DOHH2 (cell line): ENCODE measurements around the gene PPFIA1.

Experiments
- H3F3A ChIP-seq: fragments of 200-600 bp; sonication (generic), shearing (Covaris generic); 2 replicates; pipeline ENCODE4 v1.6.0; 2016; ENCODE audit warnings: antibody characterized with exemption, mild to moderate bottlenecking; ENCODE audit not compliant: control insufficient read depth, insufficient read depth
- H3K27ac ChIP-seq: fragments of 200-600 bp; sonication (generic); 2 replicates; pipeline ENCODE4 v1.5.1; 2014; ENCODE audit warnings: low read depth, mild to moderate bottlenecking, low read length, moderate library complexity
- H3K27me3 ChIP-seq: fragments of 200-600 bp; sonication (generic); 2 replicates; pipeline ENCODE4 v1.6.1; 2014; ENCODE audit warnings: mild to moderate bottlenecking, low read length, mixed read lengths; ENCODE audit not compliant: control insufficient read depth
- H3K36me3 ChIP-seq: fragments of 200-600 bp; sonication (generic); 2 replicates; pipeline ENCODE4 v1.6.1; 2014; ENCODE audit warnings: mild to moderate bottlenecking, low read length, moderate library complexity, mixed read lengths; ENCODE audit not compliant: control insufficient read depth
- H3K4me1 ChIP-seq: fragments of 200-600 bp; sonication (generic); 2 replicates; pipeline ENCODE4 v1.6.1; 2014; ENCODE audit warnings: mild to moderate bottlenecking, low read length, mixed read lengths; ENCODE audit not compliant: control insufficient read depth
- H3K4me2 ChIP-seq: fragments of 200-600 bp; sonication (generic); 2 replicates; pipeline ENCODE4 v1.6.0; 2014; ENCODE audit warnings: mild to moderate bottlenecking, low read length, moderate library complexity
- H3K4me3 ChIP-seq: fragments of 200-600 bp; sonication (generic); 2 replicates; pipeline ENCODE4 v1.5.1; 2014; ENCODE audit warnings: mild to moderate bottlenecking, low read length, mixed read lengths
- H3K79me2 ChIP-seq: fragments of 200-600 bp; sonication (generic); 2 replicates; pipeline ENCODE4 v1.6.1; 2014; ENCODE audit warnings: mild to moderate bottlenecking, low read length, mixed read lengths; ENCODE audit not compliant: control insufficient read depth
- H3K9me2 ChIP-seq: fragments of 200-600 bp; sonication (generic); replicated peaks from 2 replicates; pipeline ENCODE4 v1.6.1; 2014; ENCODE audit warnings: mild to moderate bottlenecking, low read length, mixed read lengths; ENCODE audit not compliant: control insufficient read depth
- H3K9me3 ChIP-seq: fragments of 200-600 bp; sonication (generic); 2 replicates; pipeline ENCODE4 v1.6.1; 2014; ENCODE audit warnings: antibody characterized with exemption, low read length, mixed read lengths; ENCODE audit not compliant: control insufficient read depth, insufficient read depth
- H4K20me1 ChIP-seq: fragments of 200-600 bp; sonication (generic); 2 replicates; pipeline ENCODE4 v1.6.0; 2014; ENCODE audit warnings: low read depth, mild to moderate bottlenecking, antibody characterized with exemption, low read length, moderate library complexity; ENCODE audit not compliant: control insufficient read depth, insufficient read depth
- CTCF ChIP-seq: fragments of 200-600 bp; sonication (generic); IDR thresholded peaks from one replicate; pipeline ENCODE4 v1.5.1; 2014; ENCODE audit warnings: antibody characterized with exemption, mild to moderate bottlenecking, low read depth, low read length; ENCODE audit not compliant: poor library complexity, severe bottlenecking
- EZH2phosphoT487 ChIP-seq: fragments of 200-600 bp; sonication (generic); IDR thresholded peaks from 2 replicates; pipeline ENCODE4 v1.6.1; 2017; ENCODE audit warnings: borderline replicate concordance, mild to moderate bottlenecking, antibody characterized with exemption, low read length, moderate library complexity, mixed read lengths

The PPFIA1 gene

GRCh38 chr11:70301191-70301590, 30.7 kb downstream of the PPFIA1 start:
- Histone ChIP-seq H3K4me1 (no peaks in the 10 kb centered on the region), H3K9me2 (no peaks in the 10 kb centered on the region), H3K27me3 (no peaks in the 10 kb centered on the region), H3K79me2 (peaks cover 25% of the 10 kb centered on the region), H3F3A (no peaks in the 10 kb centered on the region), H3K36me3 (peaks cover 4% of the 10 kb centered on the region; the same call in 1 of the 2 replicates), H3K9me3 (no peaks in the 10 kb centered on the region), H3K27ac (no peak overlapping the region), H4K20me1 (peaks cover 6% of the 10 kb centered on the region; the same call in 1 of the 2 replicates), H3K4me3 (no peak overlapping the region), H3K4me2 (no peak overlapping the region)
- TF ChIP-seq EZH2phosphoT487 = no peak

- Histone ChIP-seq H3K27me3 (no peaks in the 10 kb centered on the region), H3K4me2 (no peak overlapping the region), H3K79me2 (peaks cover 25% of the 10 kb centered on the region), H3K4me1 (no peaks in the 10 kb centered on the region), H3K36me3 (peaks cover 4% of the 10 kb centered on the region; the same call in 1 of the 2 replicates), H3K27ac (no peak overlapping the region), H3K4me3 (no peak overlapping the region), H3F3A (no peaks in the 10 kb centered on the region), H3K9me3 (no peaks in the 10 kb centered on the region), H4K20me1 (peaks cover 6% of the 10 kb centered on the region; the same call in 1 of the 2 replicates), H3K9me2 (no peaks in the 10 kb centered on the region)
- TF ChIP-seq EZH2phosphoT487 (no peak), CTCF (no peak)
Measured at GRCh38 chr11:70301721-70302418, 31.4 kb downstream of the PPFIA1 start.

GRCh38 chr11:70302419-70302752, 31.9 kb downstream of the PPFIA1 start:
- no peak overlapping the region for H3K4me3 ChIP-seq
- H4K20me1 ChIP-seq = peaks cover 6% of the 10 kb centered on the region; the same call in 1 of the 2 replicates
- no peaks in the 10 kb centered on the region for H3K9me3 ChIP-seq
- no peaks in the 10 kb centered on the region for H3K27me3 ChIP-seq
- no peaks in the 10 kb centered on the region for H3K4me1 ChIP-seq
- no peaks in the 10 kb centered on the region for H3F3A ChIP-seq
- H3K9me2 ChIP-seq = no peaks in the 10 kb centered on the region
- peaks cover 4% of the 10 kb centered on the region; the same call in 1 of the 2 replicates for H3K36me3 ChIP-seq
- H3K4me2 ChIP-seq = no peak overlapping the region
- no peak overlapping the region for H3K27ac ChIP-seq
- TF ChIP-seq CTCF (no peak), EZH2phosphoT487 (no peak)
- H3K79me2 ChIP-seq = peaks cover 25% of the 10 kb centered on the region

DNA sequence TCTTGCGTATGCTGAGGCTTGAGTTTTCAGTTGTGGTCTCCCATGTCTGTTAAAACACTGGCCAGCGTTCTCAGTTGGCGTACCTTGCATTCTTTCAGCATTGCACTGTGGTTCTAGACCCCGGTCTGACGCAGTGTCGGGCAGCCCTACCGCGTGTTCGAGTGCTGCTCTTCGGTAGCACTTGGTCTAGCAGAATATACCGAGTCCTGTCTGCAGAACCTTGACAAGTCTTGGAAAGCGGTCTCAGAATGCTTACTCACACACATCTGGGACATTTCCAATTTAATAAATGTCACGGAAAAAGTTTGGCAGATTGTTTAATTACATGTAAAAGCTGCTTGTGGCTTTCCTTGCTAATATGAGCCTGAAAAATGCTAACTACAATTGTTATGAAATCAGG, 32.6 kb downstream of the PPFIA1 start:
- H3K4me1 ChIP-seq = no peaks in the 10 kb centered on the region
- no peaks in the 10 kb centered on the region for H3K27me3 ChIP-seq
- H3K4me2 ChIP-seq = no peak overlapping the region
- H3K27ac ChIP-seq = no peak overlapping the region
- H3K9me3 ChIP-seq = no peaks in the 10 kb centered on the region
- H3F3A ChIP-seq = no peaks in the 10 kb centered on the region
- no peak for TF ChIP-seq EZH2phosphoT487
- no peak for TF ChIP-seq CTCF
- H4K20me1 ChIP-seq = peaks cover 6% of the 10 kb centered on the region; the same call in 1 of the 2 replicates
- H3K79me2 ChIP-seq = peaks cover 25% of the 10 kb centered on the region
- no peaks in the 10 kb centered on the region for H3K9me2 ChIP-seq
- H3K36me3 ChIP-seq = peaks cover 4% of the 10 kb centered on the region; the same call in 1 of the 2 replicates
- no peak overlapping the region for H3K4me3 ChIP-seq
